HG03135 (cell line): ENCODE results near the gene ACSL5.
"Not testable (repeated sequence)": the region's sequence is repeated elsewhere in the genome, so short reads cannot be mapped to it uniquely, and the experiment has no call there.

Source experiments
- ATAC-seq: cut with Tn5 transposase; IDR thresholded peaks from one replicate; pipeline ENCODE4 v1.9.1; 2021; ENCODE audit warnings: mild to moderate bottlenecking, moderate library complexity; ENCODE audit not compliant: unreplicated experiment

ACSL5 gene

DNA sequence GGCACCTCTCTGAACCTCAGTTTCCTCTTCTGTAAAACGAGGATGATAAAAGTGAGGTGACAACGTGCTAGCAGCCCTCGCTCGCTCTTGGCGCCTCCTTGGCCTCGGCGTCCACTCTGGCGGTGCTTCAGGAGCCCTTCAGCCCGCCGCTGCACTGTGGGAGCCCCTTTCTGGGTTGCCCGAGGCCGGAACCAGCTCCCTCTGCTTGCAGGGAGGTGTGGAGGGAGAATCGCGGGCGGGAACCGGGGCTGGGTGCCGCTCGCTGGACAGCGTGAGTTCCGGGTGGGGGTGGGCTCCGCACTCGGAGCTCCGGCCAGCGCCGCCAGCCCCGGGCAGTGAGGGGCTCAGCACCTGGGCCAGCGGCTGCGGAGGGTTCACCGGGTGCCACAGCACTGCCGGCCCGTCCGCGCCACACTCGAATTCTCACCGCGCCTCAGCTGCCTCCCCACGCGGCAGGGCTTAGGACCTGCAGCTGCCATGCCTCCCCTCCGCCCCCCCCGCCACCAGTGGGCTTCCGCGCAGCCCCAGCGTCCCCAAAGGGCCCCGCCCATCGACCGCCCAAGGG lies 24.3 kb upstream of the ACSL5 start:
- no peak for ATAC-seq

DNA sequence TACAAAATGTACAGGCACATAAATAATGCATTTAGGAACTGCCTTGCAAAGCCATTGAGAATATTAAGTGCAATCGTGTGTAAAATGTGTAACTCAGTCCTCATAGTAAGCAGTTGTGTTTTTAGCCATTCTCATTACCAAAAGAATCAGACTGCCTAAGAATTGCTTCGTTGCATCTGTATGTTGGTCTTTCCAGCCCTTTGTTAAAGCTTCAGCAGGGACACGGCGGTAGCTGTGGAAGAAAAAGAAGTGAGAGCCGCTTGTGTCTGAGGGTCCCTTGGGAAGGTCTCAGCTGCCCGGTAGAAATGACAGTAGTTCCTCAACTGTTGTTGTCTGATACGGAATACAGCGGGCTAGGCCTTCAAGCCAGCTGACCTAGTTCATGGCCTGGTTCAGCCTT lies 22.8 kb upstream of the ACSL5 start:
- ATAC-seq, result no peak

DNA sequence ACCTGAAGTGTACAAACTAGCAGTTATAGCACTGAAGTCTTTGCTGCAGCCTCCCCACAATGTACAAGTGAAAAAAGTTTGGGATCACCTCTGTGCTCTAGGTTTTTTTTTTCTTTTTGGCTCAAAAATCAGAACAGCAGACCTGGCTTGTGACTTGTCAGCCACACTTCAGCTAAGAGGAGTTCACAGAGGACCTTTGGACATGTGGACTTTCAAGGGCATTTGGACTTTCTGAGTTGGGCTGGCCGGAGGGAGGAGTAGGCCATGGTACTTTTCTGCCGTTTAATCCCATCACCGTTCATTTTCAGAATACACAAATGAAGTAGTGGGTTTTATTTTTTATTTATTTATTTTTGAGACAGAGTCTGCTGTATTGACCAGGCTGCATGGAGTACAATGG lies 21.9 kb upstream of the ACSL5 start:
- no peak for ATAC-seq

DNA sequence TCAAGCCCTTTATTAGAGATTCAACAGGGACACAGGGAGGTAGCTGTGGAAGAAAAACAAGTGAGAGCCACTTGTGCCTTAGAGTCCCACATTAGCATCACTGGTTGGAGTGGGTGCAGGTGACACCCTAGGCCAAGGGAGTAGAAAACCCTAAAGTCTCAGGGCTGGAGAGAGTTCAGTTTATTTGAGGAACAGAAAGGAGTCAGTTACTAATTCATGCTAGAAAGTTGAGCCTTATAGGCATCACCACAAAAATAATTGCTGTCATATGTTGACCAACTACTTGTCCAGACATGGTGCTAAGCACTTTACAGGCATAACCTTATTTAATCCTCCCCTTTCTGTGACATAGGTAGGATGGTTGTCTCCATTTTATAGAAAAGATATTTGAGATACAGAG lies 20.9 kb upstream of the ACSL5 start:
- ATAC-seq, result no peak

DNA sequence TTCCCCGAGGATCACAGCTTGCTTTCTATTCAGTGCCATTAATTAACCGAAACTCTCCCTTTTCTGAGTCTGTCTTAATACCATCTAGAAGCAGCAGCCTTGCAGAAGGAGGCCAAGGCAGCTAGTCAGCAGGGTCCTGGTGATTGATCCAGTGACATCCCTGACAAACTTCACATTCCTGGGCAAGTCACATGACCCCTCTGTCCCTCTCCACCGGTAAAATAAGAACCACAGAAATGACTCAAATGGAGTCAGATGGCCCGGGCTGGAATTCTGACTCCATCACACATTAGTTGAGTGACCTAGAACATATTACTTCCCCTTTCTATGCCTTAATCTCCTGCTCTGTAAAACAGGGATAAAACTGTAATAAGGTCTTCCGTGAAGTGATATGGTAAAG lies 17.2 kb upstream of the ACSL5 start:
- ATAC-seq, result no peak

DNA sequence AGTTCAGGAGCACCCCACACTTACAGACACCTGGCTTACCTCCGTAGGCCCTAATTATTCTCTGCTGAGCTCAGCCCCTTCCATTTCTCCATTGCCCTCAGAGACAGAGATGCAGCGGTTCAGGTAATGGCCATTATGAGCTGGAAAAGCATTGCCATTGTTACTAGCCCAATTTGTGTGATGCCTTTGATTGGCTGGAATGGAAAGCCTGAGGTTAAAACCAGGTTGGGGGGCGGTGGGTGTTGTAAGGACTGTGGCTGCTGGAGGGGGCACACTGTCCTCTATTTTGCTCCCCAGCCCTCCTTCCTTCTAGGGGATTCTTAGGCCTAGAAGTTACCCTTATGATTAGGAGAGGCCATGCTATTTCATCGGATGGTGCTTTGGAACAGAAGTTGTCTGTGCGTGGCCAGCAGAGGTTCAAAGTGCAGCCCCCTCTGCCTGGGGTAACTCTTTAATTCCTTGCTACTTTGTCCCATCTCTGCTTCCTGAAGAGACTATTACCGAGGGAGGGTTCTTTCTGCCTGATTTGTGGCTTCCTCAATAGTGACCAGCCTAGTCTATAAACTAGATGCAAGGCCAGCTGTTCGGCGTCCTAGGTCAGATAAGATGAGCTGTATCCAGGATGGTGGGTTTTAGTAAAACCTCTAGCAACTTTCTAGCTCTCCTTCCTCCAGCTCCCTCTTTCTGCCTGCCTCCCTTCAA lies 14.2 kb upstream of the ACSL5 start:
- ATAC-seq, result no peak

DNA sequence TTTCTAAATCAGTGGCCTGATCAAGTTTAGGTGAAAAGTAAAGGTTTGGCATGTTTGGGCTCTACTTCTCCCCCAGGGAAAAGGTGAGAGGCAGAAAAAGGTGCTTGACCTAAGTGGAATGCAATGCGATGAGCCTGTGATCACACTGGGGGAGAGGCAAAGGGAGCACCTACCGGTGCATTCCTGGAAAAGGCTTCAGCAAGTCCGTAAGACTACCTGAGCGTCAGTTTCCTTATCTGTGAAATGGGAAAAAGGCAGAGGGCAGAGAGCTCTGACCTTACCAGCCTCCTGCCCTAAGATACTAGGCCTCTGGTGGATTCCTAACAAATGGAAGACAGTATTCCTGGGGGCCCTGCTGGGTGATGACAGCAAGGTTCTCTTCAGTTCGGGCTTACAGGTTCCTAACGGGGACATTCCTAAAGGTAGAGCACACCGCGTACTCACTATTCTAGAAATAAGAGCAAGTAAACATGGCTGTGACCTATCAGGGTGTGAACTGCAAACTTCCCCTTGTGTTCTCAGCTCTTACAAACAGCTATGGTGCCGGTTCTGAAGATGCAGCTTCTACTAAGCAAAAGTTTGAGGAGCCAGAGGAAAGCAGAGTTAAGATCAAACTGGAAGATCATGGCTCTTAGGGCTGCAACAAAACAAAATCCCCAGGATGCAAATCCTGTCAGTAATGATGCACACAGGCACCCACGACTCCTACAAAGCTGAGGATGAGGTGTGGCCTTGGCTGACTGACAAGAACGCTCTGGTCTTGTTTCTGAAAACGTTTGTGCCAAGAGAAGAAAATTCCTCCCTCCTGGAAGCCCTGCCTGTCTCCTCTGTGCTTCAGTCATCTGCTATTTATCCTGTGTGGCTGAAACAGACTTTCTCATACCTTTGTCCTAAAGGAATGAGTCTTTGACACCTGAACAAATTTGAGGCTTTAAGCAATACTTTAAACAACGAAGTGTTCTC lies 13.3 kb upstream of the ACSL5 start:
- ATAC-seq, result no peak

DNA sequence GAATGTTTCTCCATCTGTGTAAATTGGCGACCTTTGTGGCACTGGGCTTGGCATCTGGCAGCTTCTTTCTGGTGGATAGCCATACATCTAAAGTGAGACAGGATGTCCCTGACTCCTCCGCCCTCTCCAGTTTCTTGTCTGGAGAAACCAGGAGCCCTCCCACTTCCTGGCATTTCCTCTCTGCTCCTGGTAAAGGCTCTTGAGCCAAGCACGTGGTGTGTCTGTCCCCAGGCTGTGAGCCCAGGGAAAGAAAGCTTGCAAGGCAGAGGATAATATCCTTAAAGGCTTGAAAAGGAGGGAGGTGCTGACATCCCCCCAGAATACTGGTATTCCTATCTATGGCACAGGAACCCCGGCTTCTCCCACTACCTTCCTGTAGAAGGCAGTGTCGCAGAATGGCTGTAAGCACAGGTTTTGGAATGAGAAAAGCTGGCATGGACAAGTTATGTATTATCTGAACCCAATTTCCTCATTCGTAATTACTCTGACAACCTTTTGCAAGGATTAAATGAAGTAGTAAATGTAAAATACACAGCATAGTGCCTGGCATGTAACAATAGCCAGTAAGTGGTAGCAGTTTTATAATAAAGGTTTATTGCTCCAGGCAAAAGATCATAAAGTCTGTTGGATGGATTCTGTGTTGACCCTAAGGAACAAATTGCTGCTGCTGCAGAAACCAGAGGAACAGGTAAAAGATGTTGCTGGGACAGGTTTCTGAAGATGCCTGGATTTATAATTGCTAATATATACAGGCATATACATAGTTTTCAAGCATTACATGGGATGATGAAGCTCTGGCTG lies 11.8 kb upstream of the ACSL5 start:
- ATAC-seq, result no peak

DNA sequence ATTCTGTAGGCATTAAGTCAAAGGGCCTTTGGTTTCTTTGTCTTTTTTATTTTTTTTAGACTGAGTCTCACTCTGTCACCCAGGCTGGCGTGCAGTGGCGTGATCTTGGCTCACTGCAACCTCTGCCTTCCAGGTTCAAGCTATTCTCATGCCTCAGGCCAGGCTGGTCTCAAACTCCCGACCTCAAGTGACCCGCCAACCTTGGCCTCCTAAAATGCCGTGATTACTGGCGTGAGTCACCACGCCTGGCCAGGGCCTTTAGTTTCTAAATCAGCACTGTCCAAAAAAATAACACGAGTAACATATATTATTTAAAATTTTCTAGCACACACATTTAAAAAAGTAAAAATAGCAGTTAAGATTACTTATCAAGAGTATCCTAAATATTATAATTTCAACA lies 11.1 kb upstream of the ACSL5 start:
- ATAC-seq, result no peak

DNA sequence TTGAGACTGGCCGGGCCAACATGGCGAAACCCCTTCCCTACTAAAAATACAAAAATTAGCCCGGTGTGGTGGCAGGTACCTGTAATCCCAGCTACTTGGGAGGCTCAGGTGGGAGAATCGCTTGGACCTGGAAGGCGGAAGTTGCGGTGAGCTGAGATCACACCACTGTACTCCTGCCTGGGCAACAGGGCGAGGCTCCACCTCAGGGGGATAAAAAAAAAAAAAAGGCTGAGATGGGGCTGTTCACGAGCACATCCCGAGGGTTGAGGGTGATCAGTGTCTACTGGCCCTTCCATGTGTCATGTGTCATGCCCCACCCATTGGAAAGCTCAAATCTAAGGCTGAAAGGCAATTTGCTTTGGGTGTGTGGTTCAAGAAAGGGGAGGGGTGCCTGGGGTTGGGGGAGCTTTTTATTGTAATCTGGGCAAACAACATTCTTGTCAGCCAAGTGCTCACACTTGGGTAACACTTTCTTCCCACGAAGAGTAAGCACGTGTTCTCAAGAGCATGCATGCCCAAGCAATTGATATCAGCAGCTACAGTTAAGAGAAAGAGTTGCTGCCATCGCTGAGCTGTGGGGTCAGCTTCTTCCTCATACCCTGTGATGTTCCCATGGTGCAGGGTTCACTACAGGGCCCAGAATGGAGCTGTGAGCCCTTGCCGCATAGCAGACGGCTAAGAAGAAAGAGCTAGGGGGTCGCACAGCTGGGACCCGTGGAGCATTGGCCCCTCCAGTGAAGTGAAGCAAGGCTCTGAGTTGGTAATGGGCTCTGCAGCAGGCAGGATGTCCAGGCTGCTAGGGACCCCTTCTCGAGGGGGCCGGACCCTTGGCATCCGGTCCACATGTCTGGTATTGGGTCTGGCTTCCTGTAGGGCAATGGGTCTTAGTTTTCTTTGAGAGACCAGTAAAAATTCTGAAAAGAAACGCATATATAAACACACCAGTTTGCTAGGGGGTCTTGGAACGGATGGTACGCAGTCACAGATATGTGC lies 9.9 kb upstream of the ACSL5 start:
- no peak for ATAC-seq

DNA sequence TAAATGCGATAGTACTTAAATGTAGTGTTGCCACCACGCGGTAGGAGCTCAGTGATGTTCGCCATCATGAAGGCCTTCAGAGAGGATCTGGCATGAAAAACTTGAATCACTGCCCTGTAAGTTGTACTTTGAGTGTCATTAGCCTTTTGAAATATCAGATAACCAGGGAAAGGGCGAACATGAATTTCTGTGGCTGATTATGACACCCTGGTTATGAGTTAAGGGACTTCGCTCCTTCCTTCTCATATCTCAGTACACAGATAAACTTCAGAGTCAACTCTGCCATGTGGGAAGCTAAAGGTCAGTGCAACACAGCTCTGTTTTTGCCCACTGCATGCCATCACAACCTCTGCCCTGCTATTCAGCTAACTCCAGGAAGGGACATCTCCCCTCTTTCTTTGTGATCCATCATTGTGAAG lies 8.9 kb upstream of the ACSL5 start:
- no peak for ATAC-seq

DNA sequence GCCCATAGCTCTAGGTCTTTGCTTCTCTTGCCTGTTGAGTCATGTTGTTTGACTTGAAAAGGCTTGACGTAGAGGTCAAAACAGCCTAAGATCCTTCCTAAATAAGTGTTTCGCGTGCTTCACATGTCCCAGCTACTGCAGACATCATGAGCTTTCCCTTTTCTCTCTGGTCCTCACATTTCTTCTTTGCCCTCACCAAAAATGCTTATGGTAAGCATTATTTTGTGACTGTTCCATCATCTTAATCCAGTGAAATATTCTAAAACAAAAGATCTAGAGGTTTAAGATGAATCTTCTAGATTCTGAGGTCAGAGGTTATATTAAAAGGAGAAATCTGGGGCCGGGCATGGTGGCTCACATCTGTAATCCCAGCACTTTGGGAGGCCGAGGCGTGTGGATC lies 8.5 kb upstream of the ACSL5 start:
- ATAC-seq, result no peak

DNA sequence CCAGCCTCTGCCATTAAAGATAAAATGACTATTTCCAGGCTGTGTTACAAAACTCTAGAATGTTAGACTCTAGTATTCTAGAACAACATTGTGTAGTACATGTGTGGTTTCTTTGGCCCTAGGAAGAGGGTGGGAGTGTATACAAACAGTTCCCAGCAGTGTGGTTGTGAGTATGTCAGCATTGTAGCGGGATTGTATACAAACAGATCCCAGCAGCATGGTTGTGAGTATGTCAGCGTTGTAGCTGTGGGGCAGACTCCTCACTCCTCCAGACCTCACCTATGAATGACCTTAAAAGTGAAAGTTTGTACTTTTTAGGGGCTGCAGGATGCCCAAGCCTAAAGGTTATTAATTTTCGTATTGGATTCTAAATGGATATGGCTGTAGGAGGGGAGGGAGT lies 6.9 kb upstream of the ACSL5 start:
- no peak for ATAC-seq

DNA sequence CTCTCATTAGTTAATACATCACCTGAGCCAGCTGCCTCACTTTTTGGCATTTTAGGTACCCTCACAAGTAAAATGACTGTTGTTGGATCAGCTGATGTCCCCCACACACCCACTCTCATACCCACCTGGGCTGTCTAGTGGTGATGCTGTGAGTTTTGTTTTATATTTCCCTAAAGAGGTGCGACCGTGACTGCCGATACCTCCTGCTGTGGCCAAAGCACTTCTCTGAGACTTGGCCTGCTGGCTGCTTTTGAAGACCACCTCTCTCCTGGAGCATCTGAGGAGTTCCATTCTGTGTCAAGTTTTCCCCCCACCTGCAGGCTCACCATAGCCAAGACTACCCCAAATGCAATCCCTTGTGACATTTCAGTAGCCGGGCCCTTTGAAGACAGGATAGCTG lies 6.4 kb upstream of the ACSL5 start:
- no peak for ATAC-seq

DNA sequence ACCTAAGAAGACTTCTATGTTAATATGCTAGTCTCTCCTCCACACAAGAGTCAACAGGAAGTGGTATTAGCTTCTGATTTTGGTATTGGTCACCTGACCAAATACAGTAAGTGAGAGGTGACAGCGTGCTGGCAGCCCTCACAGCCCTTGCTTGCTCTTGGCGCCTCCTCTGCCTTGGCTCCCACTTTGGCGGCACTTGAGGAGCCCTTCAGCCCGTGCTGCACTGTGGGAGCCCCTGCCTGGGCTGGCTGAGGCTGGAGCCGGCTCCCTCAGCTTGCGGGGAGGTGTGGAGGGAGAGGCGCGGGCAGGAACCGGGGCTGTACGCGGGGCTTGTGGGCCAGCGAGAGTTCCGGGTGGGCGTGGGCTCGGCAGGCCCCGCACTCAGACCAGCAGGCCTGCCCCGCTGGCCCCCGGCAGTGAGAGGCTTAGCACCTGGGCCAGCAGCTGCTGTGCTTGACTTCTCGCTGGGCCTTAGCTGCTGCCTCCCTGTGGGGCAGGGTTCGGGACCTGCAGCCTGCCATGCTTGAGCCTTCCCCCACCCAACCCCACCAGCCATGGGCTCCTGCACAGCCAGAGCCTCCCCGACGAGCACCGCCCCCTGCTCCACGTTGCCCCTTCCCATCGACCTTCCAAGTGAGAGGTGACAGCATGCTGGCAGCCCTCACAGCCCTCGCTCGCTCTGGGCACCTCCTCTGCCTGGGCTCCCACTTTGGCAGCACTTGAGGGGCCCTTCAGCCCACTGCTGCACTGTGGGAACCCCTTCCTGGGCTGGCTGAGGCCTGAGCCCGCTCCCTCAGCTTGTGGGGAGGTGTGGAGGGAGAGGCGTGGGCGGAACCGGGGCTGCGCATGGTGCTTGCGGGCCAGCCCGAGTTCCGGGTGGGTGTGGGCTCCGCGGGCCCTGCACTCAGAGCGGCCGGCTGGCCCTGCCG lies 4.2 kb upstream of the ACSL5 start:
- peak; percentile 93 for ATAC-seq

DNA sequence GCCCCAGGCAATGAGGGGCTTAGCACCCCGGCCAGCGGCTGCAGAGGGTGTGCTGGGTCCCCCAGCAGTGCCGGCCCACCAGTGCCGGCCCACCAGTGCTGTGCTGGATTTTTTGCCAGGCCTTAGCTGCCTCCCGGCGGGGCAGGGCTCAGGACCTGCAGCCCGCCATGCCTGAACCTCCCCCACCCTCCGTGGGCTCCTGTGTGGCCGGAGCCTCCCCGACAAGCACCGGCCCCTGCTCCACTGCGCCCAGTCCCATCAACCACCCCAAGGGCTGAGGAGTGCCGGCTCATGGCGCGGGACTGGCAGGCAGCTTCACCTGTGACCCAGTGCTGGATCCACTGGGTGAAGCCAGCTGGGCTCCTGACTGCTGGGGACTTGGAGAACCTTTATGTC lies 3.5 kb upstream of the ACSL5 start:
- ATAC-seq, result no peak

DNA sequence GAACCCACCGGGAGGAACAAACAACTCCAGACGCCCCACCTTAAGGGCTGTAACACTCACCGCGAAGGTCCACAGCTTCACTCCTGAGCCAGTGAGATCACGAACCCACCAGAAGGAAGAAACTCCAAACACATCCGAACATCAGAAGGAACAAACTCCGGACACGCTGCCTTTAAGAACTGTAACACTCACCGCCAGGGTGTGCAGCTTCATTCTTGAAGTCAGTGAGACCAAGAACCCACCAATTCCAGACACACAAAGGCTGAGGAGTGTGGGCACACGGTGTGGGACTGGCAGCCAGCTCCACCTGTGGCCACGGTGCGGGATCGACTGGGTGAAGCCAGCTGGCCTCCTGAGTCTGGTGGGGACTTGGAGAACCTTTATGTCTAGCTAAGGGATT lies 2.6 kb upstream of the ACSL5 start:
- ATAC-seq, result not testable (repeated sequence)

DNA sequence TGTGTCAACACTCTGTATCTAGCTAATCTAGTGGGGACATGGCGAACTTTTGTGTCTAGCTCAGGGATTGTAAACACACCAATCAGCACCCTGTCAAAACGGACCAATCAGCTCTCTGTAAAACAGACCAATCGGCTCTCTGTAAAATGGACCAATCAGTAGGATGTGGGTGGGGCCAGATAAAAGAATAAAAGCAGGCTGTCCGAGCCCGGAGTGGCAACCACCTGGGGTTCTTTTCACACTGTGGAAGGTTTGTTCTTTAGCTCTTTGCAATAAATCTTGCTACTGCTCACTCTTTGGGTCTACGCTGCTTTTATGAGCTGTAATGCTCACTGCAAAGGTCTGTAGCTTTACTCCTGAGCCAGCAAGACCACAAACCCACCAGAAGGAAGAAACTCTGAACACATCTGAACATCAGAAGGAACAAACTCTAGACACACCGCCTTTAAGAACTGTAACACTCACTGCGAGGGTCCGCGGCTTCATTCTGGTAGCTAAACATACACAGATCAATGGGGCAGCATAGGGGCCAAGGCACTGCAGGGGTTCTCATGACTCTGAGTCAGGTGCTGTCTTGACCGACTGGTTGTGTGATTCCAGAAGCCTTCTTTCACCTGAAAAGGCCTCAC lies 1.6 kb upstream of the ACSL5 start:
- not testable (repeated sequence) for ATAC-seq
